ENCODE data around the gene SURF4. TPM values are rescaled to one million over a fixed set of nuclear protein-coding genes. Genes with fewer than 3 reads are reported as not detected.
"Not testable (repeated sequence)": the region's sequence is repeated elsewhere in the genome, so short reads cannot be mapped to it uniquely, and the experiment has no call there.

Gene SURF4
- total RNA-seq, 1 donor, result 275 TPM

DNA sequence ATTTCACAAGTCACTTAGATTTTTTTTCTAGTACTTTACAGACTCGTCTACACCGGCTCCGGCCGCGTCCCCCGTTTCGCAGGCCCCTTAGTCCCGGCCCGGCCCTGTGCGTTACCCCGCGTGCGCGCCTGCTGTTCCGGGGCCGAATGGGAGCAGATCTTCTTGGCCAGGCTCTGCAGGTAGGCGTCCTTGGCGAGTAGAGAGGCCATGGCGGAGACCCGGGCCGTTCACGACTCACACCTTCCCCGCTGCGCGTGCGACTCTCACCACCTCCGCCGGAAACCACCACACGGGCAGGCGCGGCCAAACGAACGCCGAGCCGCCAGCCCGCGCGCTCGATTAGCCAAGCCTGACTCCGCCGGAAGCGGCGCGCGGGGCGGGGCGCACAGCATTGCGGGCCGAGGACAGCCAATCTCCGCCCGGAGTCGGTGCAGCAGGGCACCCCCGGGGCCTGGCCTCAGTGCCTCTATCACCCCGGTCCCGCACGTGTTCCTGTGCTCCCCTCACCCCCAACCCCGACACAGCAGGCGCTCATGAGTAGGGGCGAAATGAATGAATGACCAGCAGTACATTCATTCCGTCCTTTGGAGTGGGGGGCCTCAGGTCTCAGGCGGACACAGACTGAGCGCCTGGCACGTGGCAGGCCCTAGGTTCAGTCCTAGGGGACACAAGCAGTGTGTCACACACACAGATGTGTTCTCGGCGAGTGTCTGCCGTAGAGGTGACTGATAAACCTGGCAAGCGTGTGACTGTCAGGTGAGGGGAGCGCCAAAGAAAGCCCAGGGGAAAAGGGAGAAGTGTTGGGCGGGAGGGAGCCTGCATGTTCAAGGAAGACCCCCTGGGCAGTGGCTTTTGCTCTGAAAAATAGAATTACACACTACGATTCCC lies 39.7 kb downstream of the SURF4 start, which contains the start of gene SURF6:
Gene SURF6 (minus strand): TSS at position 265 of the 888 bp plus-strand sequence. CDS start 56 bp downstream, at position 209.
- TF ChIP-seq, protein P1, sequence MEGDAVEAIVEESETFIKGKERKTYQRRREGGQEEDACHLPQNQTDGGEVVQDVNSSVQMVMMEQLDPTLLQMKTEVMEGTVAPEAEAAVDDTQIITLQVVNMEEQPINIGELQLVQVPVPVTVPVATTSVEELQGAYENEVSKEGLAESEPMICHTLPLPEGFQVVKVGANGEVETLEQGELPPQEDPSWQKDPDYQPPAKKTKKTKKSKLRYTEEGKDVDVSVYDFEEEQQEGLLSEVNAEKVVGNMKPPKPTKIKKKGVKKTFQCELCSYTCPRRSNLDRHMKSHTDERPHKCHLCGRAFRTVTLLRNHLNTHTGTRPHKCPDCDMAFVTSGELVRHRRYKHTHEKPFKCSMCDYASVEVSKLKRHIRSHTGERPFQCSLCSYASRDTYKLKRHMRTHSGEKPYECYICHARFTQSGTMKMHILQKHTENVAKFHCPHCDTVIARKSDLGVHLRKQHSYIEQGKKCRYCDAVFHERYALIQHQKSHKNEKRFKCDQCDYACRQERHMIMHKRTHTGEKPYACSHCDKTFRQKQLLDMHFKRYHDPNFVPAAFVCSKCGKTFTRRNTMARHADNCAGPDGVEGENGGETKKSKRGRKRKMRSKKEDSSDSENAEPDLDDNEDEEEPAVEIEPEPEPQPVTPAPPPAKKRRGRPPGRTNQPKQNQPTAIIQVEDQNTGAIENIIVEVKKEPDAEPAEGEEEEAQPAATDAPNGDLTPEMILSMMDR (IDR thresholded peaks at IDR 0.05; ENCODE audit: insufficient read depth, low read length), result no peak
- peak; percentile 79 for DNase-seq (ENCODE audit: low read depth)
- H3K4me3 ChIP-seq (ENCODE audit: low read depth, low read length), result peak within 1 kb of the TSS; percentile 97

DNA sequence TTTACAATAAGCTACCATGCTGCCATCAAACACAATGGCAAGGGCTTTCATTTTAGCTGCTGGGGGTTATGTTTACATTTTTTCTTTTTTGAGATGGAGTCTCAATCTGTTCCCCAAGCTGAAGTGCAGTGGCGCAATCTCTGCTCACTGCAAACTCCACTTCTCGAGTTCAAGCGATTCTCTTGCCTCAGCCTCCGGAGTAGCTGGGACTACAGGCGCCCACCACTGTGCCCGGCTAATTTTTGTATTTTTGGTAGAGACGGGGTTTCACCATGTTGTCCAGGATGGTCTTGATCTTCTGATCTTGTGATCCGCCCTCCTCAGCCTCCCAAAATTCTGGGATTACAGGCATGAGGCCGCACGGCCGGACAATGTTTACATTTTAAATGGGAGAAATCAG lies 41.0 kb downstream of the SURF4 start:
- H3K4me3 ChIP-seq (ENCODE audit: low read depth, low read length), result peak overlapping the region; percentile 97

DNA sequence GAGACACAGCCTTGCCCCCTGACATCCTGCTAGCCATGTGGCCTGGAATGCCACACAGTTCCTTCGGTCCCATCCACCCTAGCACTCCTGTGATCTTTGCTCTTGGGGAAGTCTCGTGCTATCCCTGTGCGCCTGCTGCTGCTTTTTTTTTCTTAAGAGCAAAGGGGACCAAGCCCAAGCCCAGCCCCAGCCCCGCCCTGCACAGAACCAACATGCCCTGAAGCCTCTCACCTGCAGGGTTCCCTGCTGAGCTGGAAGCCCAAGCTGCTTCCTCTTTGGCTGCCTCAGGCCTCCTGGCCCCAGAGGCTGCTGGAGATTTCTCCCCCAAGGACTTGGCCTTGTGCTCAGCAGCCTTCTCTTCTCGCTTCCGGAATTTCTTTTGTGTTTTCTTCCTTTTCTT lies 41.7 kb downstream of the SURF4 start:
- TF ChIP-seq, protein P1 (IDR thresholded peaks at IDR 0.05; ENCODE audit: insufficient read depth, low read length), result no peak
- no peak for DNase-seq (ENCODE audit: low read depth)
- no peak overlapping the region for H3K4me3 ChIP-seq (ENCODE audit: low read depth, low read length)

More for the DNA sequence above, 41.0 kb downstream of the SURF4 start:
- not testable (repeated sequence) for DNase-seq (ENCODE audit: low read depth)

DNA sequence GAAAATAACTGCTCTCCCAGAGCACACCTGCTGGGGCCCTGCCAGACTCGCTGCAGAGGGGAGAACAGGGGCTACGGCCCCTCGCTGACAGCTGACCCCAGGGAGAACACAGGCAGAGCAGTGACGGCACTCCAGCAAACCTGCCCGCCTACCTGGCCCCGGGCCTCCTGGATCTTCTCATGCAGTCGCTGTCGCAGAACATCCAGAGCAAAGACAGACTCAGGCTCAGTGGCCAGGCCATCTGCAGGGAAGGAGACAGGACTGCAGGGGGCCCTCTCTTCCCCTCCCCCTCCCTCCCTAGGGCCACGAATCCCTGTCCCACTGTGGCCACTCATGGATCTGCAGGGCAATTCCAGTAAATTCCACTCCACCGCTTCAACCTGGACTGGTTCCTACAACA lies 42.3 kb downstream of the SURF4 start:
- TF ChIP-seq, protein P1 (IDR thresholded peaks at IDR 0.05; ENCODE audit: insufficient read depth, low read length), result no peak
- no peak for DNase-seq (ENCODE audit: low read depth)
- no peak overlapping the region for H3K4me3 ChIP-seq (ENCODE audit: low read depth, low read length)

DNA sequence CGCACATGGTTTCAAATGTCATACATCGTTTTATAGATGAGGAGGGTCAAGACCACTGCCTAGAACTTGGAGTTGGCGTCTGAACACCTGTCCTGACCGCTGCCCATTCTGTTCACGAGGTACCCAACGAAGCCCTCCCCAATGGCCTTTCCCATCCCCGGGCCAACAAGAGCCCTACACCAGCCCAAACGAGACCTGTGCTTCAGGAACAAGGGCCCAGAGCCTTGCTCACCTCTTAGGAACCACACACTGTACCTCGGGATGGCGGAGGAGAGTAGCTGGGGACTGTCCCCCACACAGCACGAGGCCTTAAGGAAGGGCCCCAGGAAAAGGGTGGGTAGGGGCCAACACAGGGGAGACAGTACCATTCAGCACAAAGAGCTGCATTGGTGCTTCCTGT lies 42.8 kb downstream of the SURF4 start:
- TF ChIP-seq, protein P1 (IDR thresholded peaks at IDR 0.05; ENCODE audit: insufficient read depth, low read length), result no peak
- no peak for DNase-seq (ENCODE audit: low read depth)
- H3K4me3 ChIP-seq (ENCODE audit: low read depth, low read length), result no peak overlapping the region

DNA sequence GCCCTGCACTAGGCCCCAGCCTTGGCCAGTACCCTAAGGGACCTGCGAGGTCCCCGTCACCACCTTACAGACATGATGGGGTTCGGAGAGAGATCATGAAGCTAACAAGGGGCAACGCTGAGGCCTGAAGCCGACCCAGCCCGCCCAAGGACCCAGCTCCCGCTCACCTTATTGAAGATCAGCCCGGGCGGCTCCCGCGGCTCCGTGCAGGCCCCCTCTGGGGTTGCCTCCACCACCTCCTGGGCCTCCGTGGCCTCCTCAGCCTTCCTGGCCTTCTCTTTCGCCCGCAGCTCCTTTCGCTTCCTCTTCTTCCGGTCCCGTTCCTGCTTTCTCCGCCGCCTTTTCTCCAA lies 43.5 kb downstream of the SURF4 start:
- DNase-seq (ENCODE audit: low read depth), result no peak
- TF ChIP-seq, protein P1 (IDR thresholded peaks at IDR 0.05; ENCODE audit: insufficient read depth, low read length), result no peak
- no peak overlapping the region for H3K4me3 ChIP-seq (ENCODE audit: low read depth, low read length)

DNA sequence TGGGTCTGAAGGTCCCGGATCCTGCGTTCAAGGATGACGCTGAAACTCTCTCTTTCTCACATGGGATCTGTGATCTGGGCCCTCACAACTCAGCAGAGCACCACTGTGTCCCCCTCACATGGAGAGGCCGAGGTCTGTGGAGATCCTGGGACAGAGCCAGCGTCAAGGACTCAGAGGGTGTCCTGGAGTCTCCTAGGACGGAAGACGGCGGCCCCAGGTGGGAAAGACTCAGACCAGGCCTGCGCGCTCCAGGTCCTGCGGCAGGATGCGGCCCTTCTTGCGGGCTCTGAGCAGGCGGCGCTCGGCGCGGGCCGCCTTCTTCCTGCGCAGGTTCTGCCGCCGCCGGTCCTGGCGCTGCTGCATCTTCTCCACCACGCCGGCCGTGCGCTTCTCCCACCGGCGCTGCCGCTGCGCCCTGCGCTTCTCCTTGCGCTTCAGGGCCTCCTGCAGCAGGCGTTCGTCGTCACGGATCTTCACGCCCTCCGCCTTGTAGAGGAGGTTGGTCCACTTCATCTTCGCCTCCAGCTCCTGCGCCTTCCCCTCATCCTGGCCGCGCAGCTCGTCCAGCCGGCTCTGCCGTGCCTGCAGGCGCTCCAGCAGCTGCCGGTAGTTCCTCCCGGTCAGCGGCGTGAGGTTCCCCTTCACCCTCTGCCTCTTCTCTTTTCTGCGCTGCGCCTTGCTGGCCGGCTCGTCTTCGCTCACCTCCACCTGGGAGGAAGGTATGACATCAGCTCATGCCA lies 44.0 kb downstream of the SURF4 start:
- no peak for DNase-seq (ENCODE audit: low read depth)
- TF ChIP-seq, protein P1 (IDR thresholded peaks at IDR 0.05; ENCODE audit: insufficient read depth, low read length), result no peak
- H3K4me3 ChIP-seq (ENCODE audit: low read depth, low read length), result no peak overlapping the region
